Brain microvascular endothelial cell (primary cell): Measurements from ENCODE around the gene IL15RA.
A peak's percentile ranks its signal among the peaks of the same experiment; 100 is the strongest.

Source experiments
- DNase-seq: peaks from one replicate; pipeline ENCODE4 v3.0.0-alpha.2; 2020
- H3K27ac ChIP-seq: fragments of 250-450 bp; sonication (Bioruptor Pico); 2 replicates; pipeline ENCODE4 v1.5.1; 2020; ENCODE audit warnings: mild to moderate bottlenecking, moderate library complexity
- H3K27me3 ChIP-seq: fragments of 250-450 bp; sonication (Bioruptor Pico); replicated peaks from 2 replicates; pipeline ENCODE4 v1.5.1; 2020; ENCODE audit warnings: mild to moderate bottlenecking
- H3K36me3 ChIP-seq: fragments of 250-450 bp; sonication (Bioruptor Pico); replicated peaks from 2 replicates; pipeline ENCODE4 v1.5.1; 2020; ENCODE audit warnings: mild to moderate bottlenecking
- H3K4me3 ChIP-seq: 2 replicates; pipeline ENCODE4 v1.5.1; 2011; ENCODE audit warnings: low read depth, mild to moderate bottlenecking, control low read depth, low read length, moderate library complexity
- in situ Hi-C: cut with HindIII; loops from 2 replicates; pipeline ENCODE4 v1.10.0; 2017; ENCODE audit warnings: low sequenced_read_pairs, low pct_ligation_motif_present
- TF ChIP-seq, protein P1 (sequence below): IDR thresholded peaks from 2 replicates; pipeline ENCODE4 v1.5.1; 2011; ENCODE audit warnings: low read depth, mild to moderate bottlenecking, moderate library complexity, low read length, control low read depth, inconsistent platforms; ENCODE audit errors: missing control alignments

Gene IL15RA

DNA sequence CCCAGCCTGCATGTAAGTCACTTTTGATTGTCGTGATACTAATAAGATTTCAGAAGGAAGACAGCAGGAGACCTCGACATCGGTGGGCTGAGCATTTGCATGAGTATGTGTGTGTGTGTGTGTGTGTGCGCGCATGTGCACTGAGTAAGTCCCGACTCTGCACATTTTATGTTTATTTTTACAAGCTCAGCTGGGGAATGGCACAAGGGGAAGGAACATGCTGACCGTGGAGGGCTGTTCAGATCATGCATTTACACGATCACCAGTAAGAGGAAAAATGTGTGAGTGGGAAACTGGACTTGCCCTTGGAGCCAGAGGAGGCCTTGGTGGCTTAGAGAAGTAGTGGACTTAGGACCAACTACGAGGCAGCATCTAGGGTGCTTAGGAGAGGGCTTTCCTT is 43.5 kb upstream of the IL15RA start:
- no peak overlapping the region for H3K4me3 ChIP-seq
- in situ Hi-C loops: no loop called here
- H3K27me3 ChIP-seq: no peaks in the 10 kb centered on the region
- no peak overlapping the region for H3K27ac ChIP-seq
- no peaks in the 10 kb centered on the region for H3K36me3 ChIP-seq
- peak; percentile 11 for DNase-seq
- TF ChIP-seq, protein P1, sequence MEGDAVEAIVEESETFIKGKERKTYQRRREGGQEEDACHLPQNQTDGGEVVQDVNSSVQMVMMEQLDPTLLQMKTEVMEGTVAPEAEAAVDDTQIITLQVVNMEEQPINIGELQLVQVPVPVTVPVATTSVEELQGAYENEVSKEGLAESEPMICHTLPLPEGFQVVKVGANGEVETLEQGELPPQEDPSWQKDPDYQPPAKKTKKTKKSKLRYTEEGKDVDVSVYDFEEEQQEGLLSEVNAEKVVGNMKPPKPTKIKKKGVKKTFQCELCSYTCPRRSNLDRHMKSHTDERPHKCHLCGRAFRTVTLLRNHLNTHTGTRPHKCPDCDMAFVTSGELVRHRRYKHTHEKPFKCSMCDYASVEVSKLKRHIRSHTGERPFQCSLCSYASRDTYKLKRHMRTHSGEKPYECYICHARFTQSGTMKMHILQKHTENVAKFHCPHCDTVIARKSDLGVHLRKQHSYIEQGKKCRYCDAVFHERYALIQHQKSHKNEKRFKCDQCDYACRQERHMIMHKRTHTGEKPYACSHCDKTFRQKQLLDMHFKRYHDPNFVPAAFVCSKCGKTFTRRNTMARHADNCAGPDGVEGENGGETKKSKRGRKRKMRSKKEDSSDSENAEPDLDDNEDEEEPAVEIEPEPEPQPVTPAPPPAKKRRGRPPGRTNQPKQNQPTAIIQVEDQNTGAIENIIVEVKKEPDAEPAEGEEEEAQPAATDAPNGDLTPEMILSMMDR: no peak

GRCh38 chr10:6019796-6020195 is 42.5 kb upstream of the IL15RA start:
- DNase-seq: no peak
- Histone ChIP-seq H3K27me3 (no peaks in the 10 kb centered on the region), H3K4me3 (no peak overlapping the region), H3K36me3 (no peaks in the 10 kb centered on the region), H3K27ac (no peak overlapping the region)
- in situ Hi-C loops: no loop called here
- TF ChIP-seq, protein P1: no peak

- Histone ChIP-seq H3K27me3 (no peaks in the 10 kb centered on the region), H3K4me3 (no peak overlapping the region), H3K27ac (no peak overlapping the region), H3K36me3 (no peaks in the 10 kb centered on the region)
- in situ Hi-C loops: no loop called here
- TF ChIP-seq, protein P1: no peak
- no peak for DNase-seq
Observed at GRCh38 chr10:6019010-6019782, 41.9 kb upstream of the IL15RA start.

DNA sequence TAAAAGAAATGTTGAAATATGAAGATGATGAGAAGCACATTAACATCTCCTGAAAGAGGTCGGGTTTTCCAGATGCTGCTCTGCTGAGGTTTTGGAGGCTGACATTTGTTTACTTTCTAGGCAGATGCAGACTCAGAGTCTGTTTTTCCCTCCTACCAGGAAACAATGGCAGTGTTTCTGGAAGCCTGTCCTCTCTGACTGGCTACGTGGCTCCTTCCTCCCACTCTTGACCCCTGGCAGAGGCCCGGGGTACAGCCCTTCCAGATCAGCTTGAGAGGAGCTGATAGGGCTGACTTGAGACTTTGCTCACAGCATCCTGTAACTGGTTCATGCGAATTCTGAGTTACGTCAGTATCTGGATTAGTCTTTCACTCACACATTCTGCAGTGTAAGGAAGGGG is 41.1 kb upstream of the IL15RA start:
- in situ Hi-C loops: no loop called here
- H3K36me3 ChIP-seq: no peaks in the 10 kb centered on the region
- no peak overlapping the region for H3K4me3 ChIP-seq
- DNase-seq: no peak
- no peaks in the 10 kb centered on the region for H3K27me3 ChIP-seq
- TF ChIP-seq, protein P1: no peak
- H3K27ac ChIP-seq: no peak overlapping the region

DNA sequence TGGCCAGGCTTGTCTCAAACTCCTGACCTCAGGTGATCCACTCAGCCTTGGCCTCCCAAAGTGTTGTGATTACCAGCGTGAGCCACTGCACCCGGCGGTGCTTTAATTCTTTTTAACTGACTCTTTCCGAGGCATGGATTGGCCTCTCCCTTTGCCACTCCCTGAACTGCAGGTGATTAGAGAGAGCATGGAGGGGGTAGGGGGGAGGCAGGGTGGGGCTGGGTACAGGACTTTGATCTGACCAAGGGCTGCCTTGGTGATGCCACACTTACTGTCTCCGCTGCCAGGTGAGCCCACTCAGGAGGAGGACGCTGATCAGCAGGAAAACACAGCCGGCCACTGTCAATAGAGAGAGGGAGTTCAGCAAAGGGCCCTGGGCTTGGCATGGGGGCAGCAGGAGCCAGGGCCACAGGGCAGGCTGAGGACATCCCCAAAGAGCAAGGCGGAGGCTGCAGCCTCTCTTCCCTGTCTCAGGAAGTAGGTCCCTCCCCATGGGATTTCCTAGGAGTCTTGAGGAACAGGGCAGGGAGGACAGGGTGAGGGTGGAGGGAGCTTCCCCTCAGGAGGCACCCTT is 40.5 kb upstream of the IL15RA start:
- no peak for DNase-seq
- TF ChIP-seq, protein P1: no peak
- in situ Hi-C loops: no loop called here
- Histone ChIP-seq H3K27me3 (no peaks in the 10 kb centered on the region), H3K4me3 (no peak overlapping the region), H3K27ac (no peak overlapping the region), H3K36me3 (no peaks in the 10 kb centered on the region)
